Lower leg skin (tissue), 3 donors: Measurements from ENCODE around the gene SHISA4.

Source experiments
- POLR2A ChIP-seq, 2 donors: fragments of 450-650 bp; IDR thresholded peaks; one replicate each; pipeline ENCODE4 v1.6.1; 2016 to 2017; ENCODE audit warnings: antibody characterized with exemption in 2 of 2, mild to moderate bottlenecking in 1 of 2, moderate library complexity in 1 of 2
- TF ChIP-seq, protein P1 (sequence below), 3 donors: fragments of 450-650 bp; IDR thresholded peaks; one replicate each; pipeline ENCODE4 v1.5.1; 2016; ENCODE audit warnings: antibody characterized with exemption in 3 of 3, mild to moderate bottlenecking in 3 of 3, moderate library complexity in 2 of 3

DNA sequence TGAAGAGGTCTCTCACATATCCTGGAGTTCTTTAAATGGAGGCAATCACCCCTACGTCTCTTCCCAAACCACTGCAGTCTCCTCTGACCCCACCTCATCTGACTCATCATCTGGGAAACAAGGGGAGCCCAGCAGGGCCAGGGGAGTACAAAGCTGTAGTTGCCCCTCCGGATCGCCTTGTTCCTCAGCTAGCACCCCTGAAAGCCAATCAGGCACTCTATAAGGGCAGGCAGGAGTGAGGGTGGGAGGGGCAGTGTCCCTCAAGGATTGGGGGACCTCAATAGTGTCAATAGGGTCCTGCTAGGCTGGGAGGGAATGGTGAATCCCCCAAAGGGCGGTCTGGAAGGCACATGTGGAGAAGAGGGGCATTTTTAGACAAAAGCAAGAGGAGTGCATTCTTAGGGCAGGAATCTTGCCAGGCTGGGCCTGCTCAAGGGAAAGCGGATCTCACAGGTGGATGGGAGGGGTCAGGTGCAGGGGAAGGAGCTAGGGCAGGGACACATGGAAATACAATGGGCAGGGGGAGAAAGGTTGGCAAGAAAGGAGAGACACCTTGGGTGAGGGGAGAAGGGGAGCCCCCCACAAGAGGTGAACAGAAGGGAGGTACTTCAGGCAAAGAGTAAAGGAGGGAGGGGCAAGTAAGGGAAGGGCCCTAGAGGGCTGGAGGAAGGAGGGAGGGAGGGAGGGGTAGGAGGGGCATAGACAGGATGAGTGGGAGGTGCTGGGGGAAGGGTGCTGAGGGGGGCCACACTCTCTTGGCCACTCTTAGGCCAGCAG, 5.8 kb downstream of the SHISA4 start:
- TF ChIP-seq, protein P1, sequence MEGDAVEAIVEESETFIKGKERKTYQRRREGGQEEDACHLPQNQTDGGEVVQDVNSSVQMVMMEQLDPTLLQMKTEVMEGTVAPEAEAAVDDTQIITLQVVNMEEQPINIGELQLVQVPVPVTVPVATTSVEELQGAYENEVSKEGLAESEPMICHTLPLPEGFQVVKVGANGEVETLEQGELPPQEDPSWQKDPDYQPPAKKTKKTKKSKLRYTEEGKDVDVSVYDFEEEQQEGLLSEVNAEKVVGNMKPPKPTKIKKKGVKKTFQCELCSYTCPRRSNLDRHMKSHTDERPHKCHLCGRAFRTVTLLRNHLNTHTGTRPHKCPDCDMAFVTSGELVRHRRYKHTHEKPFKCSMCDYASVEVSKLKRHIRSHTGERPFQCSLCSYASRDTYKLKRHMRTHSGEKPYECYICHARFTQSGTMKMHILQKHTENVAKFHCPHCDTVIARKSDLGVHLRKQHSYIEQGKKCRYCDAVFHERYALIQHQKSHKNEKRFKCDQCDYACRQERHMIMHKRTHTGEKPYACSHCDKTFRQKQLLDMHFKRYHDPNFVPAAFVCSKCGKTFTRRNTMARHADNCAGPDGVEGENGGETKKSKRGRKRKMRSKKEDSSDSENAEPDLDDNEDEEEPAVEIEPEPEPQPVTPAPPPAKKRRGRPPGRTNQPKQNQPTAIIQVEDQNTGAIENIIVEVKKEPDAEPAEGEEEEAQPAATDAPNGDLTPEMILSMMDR (IDR thresholded peaks at IDR 0.05): no peak
- no peak for TF ChIP-seq POLR2A (IDR thresholded peaks at IDR 0.05)
